ENCODE results near the gene SV2C.

DNA sequence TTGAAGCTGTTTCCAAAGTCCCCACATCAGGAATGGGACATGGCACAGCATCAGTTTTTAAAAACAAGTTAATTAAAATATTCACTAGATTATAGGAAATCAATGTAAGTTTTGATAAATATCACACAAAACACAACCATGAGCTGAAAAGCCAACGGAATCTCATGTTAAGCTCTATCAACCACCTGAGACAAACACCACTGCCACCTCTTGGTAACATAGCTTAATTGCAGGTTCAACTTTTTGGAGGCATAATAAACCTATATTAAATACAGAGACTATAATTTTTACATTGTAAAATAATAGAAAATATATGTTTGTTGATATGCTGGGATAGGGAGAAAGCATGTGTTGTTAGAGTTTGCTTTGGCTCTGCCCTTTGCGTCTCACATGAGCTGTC lies 126.1 kb downstream of the SV2C start:
- TF ChIP-seq OSR1 (CRISPR knock-in tag; IDR thresholded peaks at IDR 0.05) (no peak), RARB (CRISPR knock-in tag; IDR thresholded peaks at IDR 0.05) (no peak), ZNF70 (CRISPR knock-in tag; IDR thresholded peaks at IDR 0.05) (no peak), ZFP3 (CRISPR knock-in tag; IDR thresholded peaks at IDR 0.05) (no peak), BACH2 (CRISPR knock-in tag; IDR thresholded peaks at IDR 0.05; ENCODE audit: borderline replicate concordance) (no peak), ZFP30 (CRISPR knock-in tag; IDR thresholded peaks at IDR 0.05) (no peak)

Data from SK-N-SH treated with all-trans-retinoic acid at 6 μM for 48 hours (cell line).